Measurements from ENCODE around the gene ATAT1.

DNA sequence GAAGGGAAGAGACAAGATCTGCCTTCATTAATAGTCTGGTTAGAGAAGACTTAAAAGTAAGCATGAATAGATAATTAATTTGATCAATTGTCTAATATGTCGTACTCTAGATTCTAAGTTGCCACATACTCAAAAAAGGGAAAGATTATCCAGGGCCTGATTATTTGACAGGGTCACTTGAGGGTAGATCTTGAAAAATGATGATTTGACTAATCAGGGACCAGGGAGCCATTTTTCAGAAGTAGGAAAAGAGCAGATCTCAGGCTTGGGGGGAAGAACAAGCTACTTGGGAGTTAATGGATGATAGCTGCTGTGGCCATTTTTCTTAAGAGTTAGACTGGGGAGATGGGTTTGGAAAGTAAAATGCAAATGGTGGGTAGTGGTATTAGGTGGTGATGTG is 34.4 kb upstream of the ATAT1 start:
- no peak for TF ChIP-seq CTCF (IDR thresholded peaks at IDR 0.05; ENCODE audit: insufficient read depth, low read length, poor library complexity, severe bottlenecking)
- TF ChIP-seq EZH2phosphoT487 (conservative IDR thresholded peaks at IDR 0.05; ENCODE audit: low read length): no peak

Measured in SU-DHL-6 (cell line).